MCF 10A (cell line): Measurements from ENCODE around the gene CEP85L. TPM values are rescaled to one million over a fixed set of nuclear protein-coding genes. Genes with fewer than 3 reads are reported as not detected.

Source experiments
- BruUV-seq: library from RNA; stranded (reverse); fragments of 400-500 nt; replicated peaks from 2 replicates; lab custom pipeline; 2021; lab: Mats Ljungman, UMichigan
- CTCF ChIA-PET: fragments of 300-600 bp; sonication (Branson Sonifier 250); formaldehyde crosslinking; extraction: SDS; loops from one replicate; lab custom pipeline; 2021; ENCODE audit warnings: antibody characterized with exemption, inconsistent platforms; lab: Yijun Ruan, JAX
- POLR2A ChIA-PET: fragments of 300-600, 350-650 bp; sonication (Branson Sonifier 250); formaldehyde crosslinking; extraction: SDS; loops from one replicate; lab custom pipeline; 2020; ENCODE audit warnings: antibody characterized with exemption, inconsistent platforms; lab: Yijun Ruan, JAX
- DNase-seq: peaks from one replicate; pipeline ENCODE4 v3.0.0-alpha.2; 2018; ENCODE audit not compliant: unreplicated experiment
- H3K27ac Mint-ChIP-seq: one replicate; pipeline ENCODE4 v1.8.0; 2022; ENCODE audit warnings: mild to moderate bottlenecking, low read depth, mixed read lengths; ENCODE audit not compliant: unreplicated experiment
- H3K27me3 Mint-ChIP-seq: one replicate; pipeline ENCODE4 v1.8.0; 2022; ENCODE audit warnings: mixed read lengths; ENCODE audit not compliant: insufficient read depth, unreplicated experiment
- H3K36me3 Mint-ChIP-seq: one replicate; pipeline ENCODE4 v1.8.0; 2022; ENCODE audit warnings: mild to moderate bottlenecking, moderate library complexity, mixed read lengths; ENCODE audit not compliant: insufficient read depth, unreplicated experiment
- H3K4me1 Mint-ChIP-seq: one replicate; pipeline ENCODE4 v1.8.0; 2022; ENCODE audit warnings: mixed read lengths; ENCODE audit not compliant: insufficient read depth, unreplicated experiment
- H3K4me3 Mint-ChIP-seq: one replicate; pipeline ENCODE4 v1.8.0; 2022; ENCODE audit warnings: mild to moderate bottlenecking, moderate library complexity, mixed read lengths; ENCODE audit not compliant: unreplicated experiment
- H3K9me3 Mint-ChIP-seq: one replicate; pipeline ENCODE4 v1.8.0; 2022; ENCODE audit warnings: mixed read lengths; ENCODE audit not compliant: unreplicated experiment
- CTCF ChIP-seq: fragments of 200-600 bp; IDR thresholded peaks from one replicate; pipeline ENCODE4 v1.8.0; 2022; ENCODE audit warnings: antibody characterized with exemption, mild to moderate bottlenecking; ENCODE audit not compliant: unreplicated experiment
- intact Hi-C: fragments of 100-400 bp; cut with micrococcal nuclease; formaldehyde crosslinking; loops from 2 replicates; pipeline ENCODE4 v1.14.1; 2022
- total RNA-seq: library from RNA; stranded (reverse); gene quantifications from 2 replicates; pipeline ENCODE4 v1.2.3, GENCODE V29; 2022

CEP85L gene
- total RNA-seq, 1 experiment from 2014 or later, result 8.4 TPM

DNA sequence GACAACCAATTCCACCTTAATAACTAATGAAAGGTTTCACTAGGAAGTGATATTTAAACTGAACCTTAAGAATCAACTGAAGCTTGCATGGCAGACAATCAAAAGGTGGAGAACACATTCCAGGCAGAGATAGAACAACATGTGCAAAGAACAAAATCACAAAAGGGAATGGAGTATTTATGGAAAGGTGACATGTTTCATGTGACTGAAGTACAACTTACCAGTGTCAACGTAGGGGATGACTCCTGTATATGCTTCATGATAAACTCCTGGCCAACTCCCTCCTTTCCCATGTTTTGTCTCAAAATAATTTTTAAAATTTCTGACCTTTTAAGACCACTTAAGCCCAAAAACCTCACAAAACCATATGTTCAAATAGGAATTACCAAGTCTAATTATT lies 96.7 kb downstream of the CEP85L start:
- no peak overlapping the region for H3K4me3 Mint-ChIP-seq
- no peaks in the 10 kb centered on the region for H3K27me3 Mint-ChIP-seq
- intact Hi-C loops, result loop anchor here (5.0 kb wide), 1 partner anchor 577 kb away; no protein-coding TSS in a partner anchor
- no peak overlapping the region for H3K27ac Mint-ChIP-seq
- CTCF ChIA-PET, result interaction anchor here (1.0 to 2.7 kb wide), 4 partner anchors 10 to 271 kb away, joined by 3 to 15 read pairs (median 8); no protein-coding TSS in a partner anchor
- TF ChIP-seq CTCF, result no peak
- POLR2A ChIA-PET, result no interaction called here
- peaks cover 6% of the 10 kb centered on the region for H3K4me1 Mint-ChIP-seq
- H3K9me3 Mint-ChIP-seq, result no peaks in the 10 kb centered on the region
- no TSS peak for BruUV-seq
- H3K36me3 Mint-ChIP-seq, result peaks cover 12% of the 10 kb centered on the region
- no peak for DNase-seq

GRCh38 chr6:118553132-118553531 lies 98.3 kb downstream of the CEP85L start:
- no TSS peak for BruUV-seq
- ChIA-PET POLR2A (interaction anchor here (1.0 kb wide), 1 partner anchor 9 kb away, joined by 3 read pairs; no protein-coding TSS in a partner anchor), CTCF (interaction anchor here (0.5 to 2.7 kb wide), 7 partner anchors 8 to 1739 kb away, joined by 3 to 10 read pairs (median 4); no protein-coding TSS in a partner anchor)
- Mint-ChIP-seq H3K36me3 (peaks cover 12% of the 10 kb centered on the region), H3K27me3 (no peaks in the 10 kb centered on the region), H3K4me3 (no peak overlapping the region), H3K9me3 (no peaks in the 10 kb centered on the region), H3K27ac (no peak overlapping the region), H3K4me1 (peaks cover 8% of the 10 kb centered on the region)
- intact Hi-C loops, result loop anchor here (5.0 kb wide), 1 partner anchor 576 kb away; no protein-coding TSS in a partner anchor
- no peak for TF ChIP-seq CTCF
- DNase-seq, result no peak

DNA sequence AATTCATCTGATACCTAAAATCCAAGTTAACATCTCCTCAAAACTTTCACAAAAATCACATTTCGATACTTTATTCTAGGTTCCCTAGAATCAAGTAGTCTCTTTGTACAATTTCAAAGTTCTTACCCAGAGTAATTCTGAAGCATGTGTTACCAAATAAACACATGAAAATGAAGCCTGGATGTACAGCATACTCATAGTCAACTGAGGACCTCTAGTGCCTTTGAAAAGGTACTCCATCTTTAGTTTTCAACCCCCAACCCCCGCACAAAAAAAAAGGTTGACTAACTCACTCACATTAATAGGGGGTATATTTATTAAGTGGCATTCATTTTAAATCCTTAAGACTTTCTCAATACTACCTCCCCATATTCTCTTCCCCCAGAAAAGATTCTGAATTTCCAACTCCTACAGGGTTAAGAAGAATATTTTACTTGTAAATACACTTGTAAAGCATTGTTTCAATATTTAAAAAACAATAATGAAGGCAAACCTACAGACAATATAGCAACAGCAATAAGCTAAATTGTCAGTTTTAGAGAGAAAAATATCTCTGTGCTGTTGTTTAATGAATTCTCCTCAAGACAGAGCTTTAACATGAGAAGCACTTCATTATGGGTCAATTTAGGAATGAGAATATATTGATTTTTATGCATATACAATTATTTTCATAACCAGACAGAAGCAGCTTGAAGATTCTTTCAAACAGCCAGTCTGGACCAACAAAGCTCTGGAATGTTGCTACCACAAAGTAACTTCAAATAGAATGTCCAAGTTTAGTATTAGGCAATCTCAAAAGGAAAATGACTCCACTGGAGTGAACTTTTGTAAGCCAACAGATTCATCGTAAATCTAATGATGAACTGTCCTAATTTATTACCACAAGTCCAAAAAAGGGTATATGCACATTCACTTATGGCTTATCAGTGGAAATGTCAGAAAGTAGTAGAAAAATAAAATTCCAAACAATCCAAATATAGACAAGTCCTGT lies 100.0 kb downstream of the CEP85L start:
- TF ChIP-seq CTCF, result peak; percentile 59
- H3K4me3 Mint-ChIP-seq, result no peak overlapping the region
- H3K27me3 Mint-ChIP-seq, result no peaks in the 10 kb centered on the region
- H3K9me3 Mint-ChIP-seq, result no peaks in the 10 kb centered on the region
- DNase-seq, result peak; percentile 56
- H3K4me1 Mint-ChIP-seq, result peaks cover 12% of the 10 kb centered on the region
- intact Hi-C loops, result loop anchor here (1.0 to 5.0 kb wide), 5 partner anchors 42 to 711 kb away; no protein-coding TSS in a partner anchor
- no peak overlapping the region for H3K27ac Mint-ChIP-seq
- POLR2A ChIA-PET, result no interaction called here
- peaks cover 12% of the 10 kb centered on the region for H3K36me3 Mint-ChIP-seq
- CTCF ChIA-PET, result interaction anchor here (0.5 to 1.9 kb wide), 15 partner anchors 9 to 674 kb away, joined by 3 to 11 read pairs (median 4); no protein-coding TSS in a partner anchor
- no TSS peak for BruUV-seq

GRCh38 chr6:118548613-118549012 lies 102.8 kb downstream of the CEP85L start:
- Mint-ChIP-seq H3K9me3 (no peaks in the 10 kb centered on the region), H3K4me1 (peaks cover 12% of the 10 kb centered on the region), H3K36me3 (peaks cover 6% of the 10 kb centered on the region), H3K27ac (no peak overlapping the region), H3K27me3 (no peaks in the 10 kb centered on the region), H3K4me3 (no peak overlapping the region)
- intact Hi-C loops, result no loop called here
- POLR2A ChIA-PET, result interaction anchor here (0.7 kb wide), 1 partner anchor 14 kb away, joined by 3 read pairs; no protein-coding TSS in a partner anchor
- DNase-seq, result no peak
- BruUV-seq, result no TSS peak
- TF ChIP-seq CTCF, result no peak
- CTCF ChIA-PET, result interaction anchor here (0.7 to 1.1 kb wide), 3 partner anchors 16 to 708 kb away, joined by 3 to 5 read pairs (median 3); no protein-coding TSS in a partner anchor
